ENCODE results near the gene CKB.

Gene CKB

GRCh38 chr14:103522649-103523574, at the start of gene CKB:
CKB (minus strand) TSS chr14:103522830; CDS start chr14:103522493, 337 bp downstream.
- DNase-seq = peak; percentile 68 to 77

- DNase-seq = no peak
These were observed 46.8 kb upstream of the CKB start for GRCh38 chr14:103569408-103569807.

- no peak for DNase-seq
These were observed 46.3 kb upstream of the CKB start for GRCh38 chr14:103568952-103569351.

GRCh38 chr14:103563844-103564505, 41.3 kb upstream of the CKB start:
- DNase-seq = no peak

GRCh38 chr14:103563226-103563620, 40.6 kb upstream of the CKB start:
- DNase-seq = no peak

- peak; percentile 72 to 90 for DNase-seq
These were observed 40.0 kb upstream of the CKB start, which contains the start of the genes BAG5 and COA8 for GRCh38 chr14:103562429-103563225. BAG5 (minus strand) TSS chr14:103562657; CDS start chr14:103561164, 1,493 bp downstream. COA8 (plus strand) TSS chr14:103562960; CDS start chr14:103563002, 42 bp downstream.

GRCh38 chr14:103562179-103562428, 39.5 kb upstream of the CKB start:
- no peak for DNase-seq

GRCh38 chr14:103561381-103562178, 39.0 kb upstream of the CKB start:
- no peak for DNase-seq

GRCh38 chr14:103560691-103561090, 38.1 kb upstream of the CKB start:
- no peak for DNase-seq

GRCh38 chr14:103559766-103560165, 37.1 kb upstream of the CKB start:
- DNase-seq = no peak

- no peak for DNase-seq
These were observed 35.6 kb upstream of the CKB start for GRCh38 chr14:103558071-103558882.

GRCh38 chr14:103556946-103557758, 34.5 kb upstream of the CKB start:
- DNase-seq = no peak

GRCh38 chr14:103555559-103556337, 33.1 kb upstream of the CKB start:
- DNase-seq = no peak

- no peak for DNase-seq
These were observed 30.2 kb upstream of the CKB start for GRCh38 chr14:103552846-103553210.

GRCh38 chr14:103552011-103552845, 29.6 kb upstream of the CKB start:
- no peak for DNase-seq

GRCh38 chr14:103551338-103551762, 28.7 kb upstream of the CKB start:
- no peak for DNase-seq

- no peak for DNase-seq
These were observed 28.1 kb upstream of the CKB start for GRCh38 chr14:103550451-103551337.

Measured in NCI-H1930 (cell line).